ENCODE results near the gene RFX6. TPM values are rescaled to one million over a fixed set of nuclear protein-coding genes. Genes with fewer than 3 reads are reported as not detected.
A peak's percentile ranks its signal among the peaks of the same experiment; 100 is the strongest.

The RFX6 gene
- total and polyA plus RNA-seq, 2 donors (not counting 1 experiment from before 2014, with no cell fraction given) = not detected

GRCh38 chr6:116971959-116972358 lies 94.9 kb downstream of the RFX6 start:
- TF ChIP-seq EZH2 (IDR thresholded peaks at IDR 0.05; ENCODE audit: borderline replicate concordance, insufficient read depth, low read depth, low read length, poor library complexity, severe bottlenecking) = no peak
- TF ChIP-seq CTCF (IDR thresholded peaks at IDR 0.05) = peak; percentile 67
- no peak for ATAC-seq (ENCODE audit: low read depth)
- Mint-ChIP-seq H3K4me3 (no peak overlapping the region), H3K27me3 (no peaks in the 10 kb centered on the region), H3K9me3 (ENCODE audit: insufficient read depth) (no peaks in the 10 kb centered on the region), H3K27ac (no peak overlapping the region), H3K4me1 (no peaks in the 10 kb centered on the region)
- Histone ChIP-seq H2AFZ (ENCODE audit: insufficient read depth, low read depth, low read length, poor library complexity, severe bottlenecking) (no peak overlapping the region), H3K4me2 (replicated peaks; ENCODE audit: low read depth, low read length, poor library complexity, severe bottlenecking) (no peak overlapping the region), H3K27me3 (replicated peaks in 1 of 4; ENCODE audit: control extremely low read depth in 1 of 4, control insufficient read depth in 3 of 4, insufficient read depth in 4 of 4, low read length in 3 of 4) (peaks cover 0 to 3% (median 0%) of the 10 kb centered on the region in 4 experiments), H3K4me3 (ENCODE audit: control extremely low read depth in 1 of 5, extremely low read depth in 1 of 5, insufficient read depth in 1 of 5, low read depth in 2 of 5, low read length in 4 of 5) (no peak overlapping the region), H3K9me3 (ENCODE audit: control extremely low read depth in 1 of 3, control insufficient read depth in 2 of 3, insufficient read depth in 1 of 3, low read length in 2 of 3) (no peaks in the 10 kb centered on the region), H3K9ac (ENCODE audit: low read length) (no peak overlapping the region), H3K27ac (ENCODE audit: low read length in 2 of 2) (no peak overlapping the region), H3K79me2 (ENCODE audit: control insufficient read depth, insufficient read depth, low read length) (no peaks in the 10 kb centered on the region), H3K4me1 (ENCODE audit: control insufficient read depth in 2 of 2, insufficient read depth in 2 of 2, low read length in 2 of 2) (no peaks in the 10 kb centered on the region), H3K36me3 (replicated peaks in 1 of 2; ENCODE audit: control extremely low read depth in 1 of 2, control insufficient read depth in 1 of 2, extremely low read depth in 1 of 2, insufficient read depth in 2 of 2, low read length in 1 of 2) (no peaks in the 10 kb centered on the region), H4K20me1 (ENCODE audit: control insufficient read depth, insufficient read depth, low read length, poor library complexity, severe bottlenecking) (no peaks in the 10 kb centered on the region)
- no CpG with 5 or more reads among the region's 1 CpG for WGBS (ENCODE audit: insufficient coverage)
- CTCF ChIA-PET = no interaction called here
- intact Hi-C loops (cut with micrococcal nuclease) = loop anchor here (5.0 kb wide), 1 partner anchor 635 kb away; no protein-coding TSS in a partner anchor
- POLR2A ChIA-PET = no interaction called here
- peak; percentile 17 for DNase-seq

- H3K9me3 Mint-ChIP-seq (ENCODE audit: insufficient read depth) = no peaks in the 10 kb centered on the region
Measured at GRCh38 chr6:116973976-116974375, 96.9 kb downstream of the RFX6 start.

More at GRCh38 chr6:116973976-116974375, 96.9 kb downstream of the RFX6 start:
- no peaks in the 10 kb centered on the region for H3K27me3 ChIP-seq (replicated peaks in 1 of 4; ENCODE audit: control extremely low read depth in 1 of 4, control insufficient read depth in 3 of 4, insufficient read depth in 4 of 4, low read length in 3 of 4)
- no peaks in the 10 kb centered on the region for H3K4me1 ChIP-seq (ENCODE audit: control insufficient read depth in 2 of 2, insufficient read depth in 2 of 2, low read length in 2 of 2)
- Mint-ChIP-seq H3K27me3 (no peaks in the 10 kb centered on the region), H3K4me3 (no peak overlapping the region), H3K27ac (no peak overlapping the region), H3K4me1 (no peaks in the 10 kb centered on the region)
- TF ChIP-seq EZH2 (IDR thresholded peaks at IDR 0.05; ENCODE audit: borderline replicate concordance, insufficient read depth, low read depth, low read length, poor library complexity, severe bottlenecking) (no peak), CTCF (IDR thresholded peaks at IDR 0.05) (no peak)
- H3K4me3 ChIP-seq (ENCODE audit: control extremely low read depth in 1 of 5, extremely low read depth in 1 of 5, insufficient read depth in 1 of 5, low read depth in 2 of 5, low read length in 4 of 5) = no peak overlapping the region
- no peaks in the 10 kb centered on the region for H3K9me3 ChIP-seq (ENCODE audit: control extremely low read depth in 1 of 3, control insufficient read depth in 2 of 3, insufficient read depth in 1 of 3, low read length in 2 of 3)
- intact Hi-C loops (cut with micrococcal nuclease) = loop anchor here (5.0 kb wide), 1 partner anchor 633 kb away; no protein-coding TSS in a partner anchor
- 95% methylated on average over 5 of the region's 5 CpGs for WGBS (ENCODE audit: insufficient coverage)
- no peaks in the 10 kb centered on the region for H4K20me1 ChIP-seq (ENCODE audit: control insufficient read depth, insufficient read depth, low read length, poor library complexity, severe bottlenecking)
- H2AFZ ChIP-seq (ENCODE audit: insufficient read depth, low read depth, low read length, poor library complexity, severe bottlenecking) = no peak overlapping the region
- ChIA-PET CTCF (no interaction called here), POLR2A (no interaction called here)
- ATAC-seq (ENCODE audit: low read depth) (no peak), DNase-seq (no peak)
- no peak overlapping the region for H3K4me2 ChIP-seq (replicated peaks; ENCODE audit: low read depth, low read length, poor library complexity, severe bottlenecking)
- H3K79me2 ChIP-seq (ENCODE audit: control insufficient read depth, insufficient read depth, low read length) = no peaks in the 10 kb centered on the region
- no peak overlapping the region for H3K27ac ChIP-seq (ENCODE audit: low read length in 2 of 2)
- H3K9ac ChIP-seq (ENCODE audit: low read length) = no peak overlapping the region
- no peaks in the 10 kb centered on the region for H3K36me3 ChIP-seq (replicated peaks in 1 of 2; ENCODE audit: control extremely low read depth in 1 of 2, control insufficient read depth in 1 of 2, extremely low read depth in 1 of 2, insufficient read depth in 2 of 2, low read length in 1 of 2)

Data from B cell (primary cell).